ENCODE results near the gene PLXDC2. TPM values are rescaled to one million over a fixed set of nuclear protein-coding genes. Genes with fewer than 3 reads are reported as not detected.

Gene PLXDC2
- total RNA-seq, 1 experiment from 2014 or later = 0.21 TPM

DNA sequence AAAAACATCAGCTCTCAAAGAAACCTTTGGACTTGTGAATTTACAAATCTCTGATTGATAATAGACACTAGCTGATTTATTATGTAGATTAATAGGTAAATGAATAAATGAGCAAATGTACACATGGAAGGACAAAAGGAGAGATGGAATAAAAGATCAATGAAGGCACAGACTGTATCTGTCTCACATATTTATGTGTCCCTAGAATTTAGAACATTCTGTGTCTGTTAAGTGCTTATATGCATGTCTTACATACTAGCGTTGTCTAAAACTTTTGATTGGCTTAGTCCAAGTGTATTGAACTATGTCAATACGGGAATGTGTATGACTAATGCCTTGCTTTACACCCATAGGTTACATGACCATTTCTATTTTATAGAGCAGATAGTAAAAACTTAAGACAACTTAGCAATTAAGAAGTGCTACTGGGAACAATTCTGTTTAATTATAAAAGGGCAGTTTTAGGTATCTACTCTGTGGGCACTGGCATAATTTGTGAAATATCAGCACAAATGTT is 140.3 kb downstream of the PLXDC2 start:
- CTCF ChIA-PET = no interaction called here
- intact Hi-C loops (cut with micrococcal nuclease; ENCODE audit: unreplicated experiment) = no loop called here

DNA sequence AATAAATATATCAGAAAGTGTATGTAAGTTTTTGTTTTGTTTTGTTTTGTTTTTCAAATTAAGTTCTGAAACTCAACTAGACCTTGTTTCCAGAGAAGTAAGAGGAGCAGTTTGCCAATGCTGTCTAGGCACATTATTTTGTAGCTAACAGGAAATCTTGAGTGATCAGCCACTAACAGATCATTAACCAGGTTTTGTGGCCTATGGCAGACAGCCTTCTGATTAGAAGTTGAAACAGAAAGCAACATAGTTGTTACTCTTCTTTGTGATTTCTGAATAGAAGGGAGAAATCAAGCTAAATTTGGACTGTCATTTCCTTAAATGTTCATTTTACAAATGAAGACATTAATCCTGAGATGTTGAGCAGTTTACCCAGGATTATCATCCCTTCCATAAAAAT is 142.6 kb downstream of the PLXDC2 start:
- no TSS peak for BruUV-seq (replicated peaks)
- POLR2A ChIA-PET = no interaction called here
- Histone ChIP-seq H3K4me1 (ENCODE audit: control insufficient read depth, insufficient read depth, low read length) (no peaks in the 10 kb centered on the region), H3K27me3 (ENCODE audit: control insufficient read depth, insufficient read depth, low read length) (no peaks in the 10 kb centered on the region), H3K27ac (ENCODE audit: low read length) (no peak overlapping the region), H3K36me3 (ENCODE audit: control insufficient read depth, insufficient read depth, low read length) (no peaks in the 10 kb centered on the region), H3K4me3 (ENCODE audit: low read depth in 2 of 2, low read length in 2 of 2) (no peak overlapping the region), H3K9me3 (ENCODE audit: control insufficient read depth, insufficient read depth, low read depth, low read length) (no peaks in the 10 kb centered on the region)
- TF ChIP-seq TCF7L2 (IDR thresholded peaks at IDR 0.05; ENCODE audit: low read depth, low read length) (no peak), SIN3A (IDR thresholded peaks at IDR 0.05; ENCODE audit: borderline replicate concordance, insufficient read depth, low read depth, low read length) (no peak), POLR2AphosphoS5 (IDR thresholded peaks at IDR 0.05; ENCODE audit: low read depth, low read length) (no peak)
- TF ChIP-seq, protein P1, sequence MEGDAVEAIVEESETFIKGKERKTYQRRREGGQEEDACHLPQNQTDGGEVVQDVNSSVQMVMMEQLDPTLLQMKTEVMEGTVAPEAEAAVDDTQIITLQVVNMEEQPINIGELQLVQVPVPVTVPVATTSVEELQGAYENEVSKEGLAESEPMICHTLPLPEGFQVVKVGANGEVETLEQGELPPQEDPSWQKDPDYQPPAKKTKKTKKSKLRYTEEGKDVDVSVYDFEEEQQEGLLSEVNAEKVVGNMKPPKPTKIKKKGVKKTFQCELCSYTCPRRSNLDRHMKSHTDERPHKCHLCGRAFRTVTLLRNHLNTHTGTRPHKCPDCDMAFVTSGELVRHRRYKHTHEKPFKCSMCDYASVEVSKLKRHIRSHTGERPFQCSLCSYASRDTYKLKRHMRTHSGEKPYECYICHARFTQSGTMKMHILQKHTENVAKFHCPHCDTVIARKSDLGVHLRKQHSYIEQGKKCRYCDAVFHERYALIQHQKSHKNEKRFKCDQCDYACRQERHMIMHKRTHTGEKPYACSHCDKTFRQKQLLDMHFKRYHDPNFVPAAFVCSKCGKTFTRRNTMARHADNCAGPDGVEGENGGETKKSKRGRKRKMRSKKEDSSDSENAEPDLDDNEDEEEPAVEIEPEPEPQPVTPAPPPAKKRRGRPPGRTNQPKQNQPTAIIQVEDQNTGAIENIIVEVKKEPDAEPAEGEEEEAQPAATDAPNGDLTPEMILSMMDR (IDR thresholded peaks at IDR 0.05) = no peak
- TF ChIP-seq, protein P2, sequence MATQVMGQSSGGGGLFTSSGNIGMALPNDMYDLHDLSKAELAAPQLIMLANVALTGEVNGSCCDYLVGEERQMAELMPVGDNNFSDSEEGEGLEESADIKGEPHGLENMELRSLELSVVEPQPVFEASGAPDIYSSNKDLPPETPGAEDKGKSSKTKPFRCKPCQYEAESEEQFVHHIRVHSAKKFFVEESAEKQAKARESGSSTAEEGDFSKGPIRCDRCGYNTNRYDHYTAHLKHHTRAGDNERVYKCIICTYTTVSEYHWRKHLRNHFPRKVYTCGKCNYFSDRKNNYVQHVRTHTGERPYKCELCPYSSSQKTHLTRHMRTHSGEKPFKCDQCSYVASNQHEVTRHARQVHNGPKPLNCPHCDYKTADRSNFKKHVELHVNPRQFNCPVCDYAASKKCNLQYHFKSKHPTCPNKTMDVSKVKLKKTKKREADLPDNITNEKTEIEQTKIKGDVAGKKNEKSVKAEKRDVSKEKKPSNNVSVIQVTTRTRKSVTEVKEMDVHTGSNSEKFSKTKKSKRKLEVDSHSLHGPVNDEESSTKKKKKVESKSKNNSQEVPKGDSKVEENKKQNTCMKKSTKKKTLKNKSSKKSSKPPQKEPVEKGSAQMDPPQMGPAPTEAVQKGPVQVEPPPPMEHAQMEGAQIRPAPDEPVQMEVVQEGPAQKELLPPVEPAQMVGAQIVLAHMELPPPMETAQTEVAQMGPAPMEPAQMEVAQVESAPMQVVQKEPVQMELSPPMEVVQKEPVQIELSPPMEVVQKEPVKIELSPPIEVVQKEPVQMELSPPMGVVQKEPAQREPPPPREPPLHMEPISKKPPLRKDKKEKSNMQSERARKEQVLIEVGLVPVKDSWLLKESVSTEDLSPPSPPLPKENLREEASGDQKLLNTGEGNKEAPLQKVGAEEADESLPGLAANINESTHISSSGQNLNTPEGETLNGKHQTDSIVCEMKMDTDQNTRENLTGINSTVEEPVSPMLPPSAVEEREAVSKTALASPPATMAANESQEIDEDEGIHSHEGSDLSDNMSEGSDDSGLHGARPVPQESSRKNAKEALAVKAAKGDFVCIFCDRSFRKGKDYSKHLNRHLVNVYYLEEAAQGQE (IDR thresholded peaks at IDR 0.05; ENCODE audit: insufficient read depth in 1 of 2, low read depth in 2 of 2, low read length in 1 of 2) = no peak
- in situ Hi-C loops (cut with HindIII; ENCODE audit: low pct_unique_long_range_greater_than_20kb, low sequenced_read_pairs) = no loop called here
- CTCF ChIA-PET = no interaction called here
- intact Hi-C loops (cut with micrococcal nuclease; ENCODE audit: unreplicated experiment) = no loop called here
- DNase-seq (ENCODE audit: low read depth, low spot score) = no peak
- ATAC-seq = no peak

More for the DNA sequence above, 140.3 kb downstream of the PLXDC2 start:
- in situ Hi-C loops (cut with HindIII; ENCODE audit: low pct_unique_long_range_greater_than_20kb, low sequenced_read_pairs) = no loop called here
- H3K27me3 ChIP-seq (ENCODE audit: control insufficient read depth, insufficient read depth, low read length) = no peaks in the 10 kb centered on the region
- no peak for ATAC-seq
- H3K4me1 ChIP-seq (ENCODE audit: control insufficient read depth, insufficient read depth, low read length) = no peaks in the 10 kb centered on the region
- H3K36me3 ChIP-seq (ENCODE audit: control insufficient read depth, insufficient read depth, low read length) = no peaks in the 10 kb centered on the region
- TF ChIP-seq, protein P1 (IDR thresholded peaks at IDR 0.05) = no peak
- TF ChIP-seq TCF7L2 (IDR thresholded peaks at IDR 0.05; ENCODE audit: low read depth, low read length) (no peak), POLR2AphosphoS5 (IDR thresholded peaks at IDR 0.05; ENCODE audit: low read depth, low read length) (no peak), SIN3A (IDR thresholded peaks at IDR 0.05; ENCODE audit: borderline replicate concordance, insufficient read depth, low read depth, low read length) (no peak)
- TF ChIP-seq, protein P2 (IDR thresholded peaks at IDR 0.05; ENCODE audit: insufficient read depth in 1 of 2, low read depth in 2 of 2, low read length in 1 of 2) = no peak
- POLR2A ChIA-PET = no interaction called here
- H3K27ac ChIP-seq (ENCODE audit: low read length) = no peak overlapping the region
- DNase-seq (ENCODE audit: low read depth, low spot score) = no peak
- BruUV-seq (replicated peaks) = no TSS peak
- no peak overlapping the region for H3K4me3 ChIP-seq (ENCODE audit: low read depth in 2 of 2, low read length in 2 of 2)
- H3K9me3 ChIP-seq (ENCODE audit: control insufficient read depth, insufficient read depth, low read depth, low read length) = no peaks in the 10 kb centered on the region

Measured in Panc1 (cell line).